A172 (cell line): ENCODE results near the gene DGAT2. TPM values are rescaled to one million over a fixed set of nuclear protein-coding genes. Genes with fewer than 3 reads are reported as not detected.
A peak's percentile ranks its signal among the peaks of the same experiment; 100 is the strongest.

ENCODE experiments used
- DNase-seq: peaks from one replicate; pipeline ENCODE4 v3.0.0-alpha.2; 2015; ENCODE audit warnings: low spot score
- total RNA-seq: library from RNA; depleted of rRNA; stranded (reverse); fragments of >200 nt; shearing (Covaris generic); gene quantifications from 2 replicates; pipeline ENCODE4 v1.2.3, GENCODE V29; 2014

The DGAT2 gene
- total RNA-seq, 1 experiment from 2014 or later = 15.2 TPM

GRCh38 chr11:75800728-75801361 is 32.3 kb downstream of the DGAT2 start:
- DNase-seq = no peak

DNA sequence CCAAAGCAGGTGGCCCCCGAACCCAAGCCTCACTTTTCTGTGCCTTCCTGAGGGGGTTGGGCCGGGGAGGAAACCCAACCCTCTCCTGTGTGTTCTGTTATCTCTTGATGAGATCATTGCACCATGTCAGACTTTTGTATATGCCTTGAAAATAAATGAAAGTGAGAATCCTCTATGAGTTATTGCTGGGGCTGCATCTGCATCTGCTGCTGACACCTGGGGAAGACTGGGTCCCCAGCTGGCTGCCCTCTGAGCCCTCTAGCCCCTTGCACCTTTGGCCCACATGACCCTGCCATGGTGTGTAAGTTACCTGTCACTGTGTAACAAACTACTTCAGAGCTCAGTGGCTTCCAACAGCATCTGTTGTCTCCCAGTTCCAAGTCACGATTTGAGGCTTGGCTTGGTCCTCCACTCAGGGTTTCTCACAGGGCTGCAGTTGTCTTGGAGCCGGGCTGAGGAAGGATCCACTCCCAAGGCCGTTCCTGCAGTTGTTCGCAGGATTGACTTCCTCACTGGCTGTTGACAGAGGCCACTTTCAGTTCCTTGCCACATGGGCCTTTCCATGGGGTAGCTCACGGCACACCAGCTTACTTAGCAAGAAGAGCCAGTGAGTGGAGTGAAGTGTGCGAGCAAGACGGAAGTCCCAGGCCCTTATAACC is 32.9 kb downstream of the DGAT2 start:
- no peak for DNase-seq

- no peak for DNase-seq
Measured at GRCh38 chr11:75802021-75802912, 33.7 kb downstream of the DGAT2 start.

- DNase-seq = peak; percentile 65
Measured at GRCh38 chr11:75802913-75803820, 34.6 kb downstream of the DGAT2 start.

DNA sequence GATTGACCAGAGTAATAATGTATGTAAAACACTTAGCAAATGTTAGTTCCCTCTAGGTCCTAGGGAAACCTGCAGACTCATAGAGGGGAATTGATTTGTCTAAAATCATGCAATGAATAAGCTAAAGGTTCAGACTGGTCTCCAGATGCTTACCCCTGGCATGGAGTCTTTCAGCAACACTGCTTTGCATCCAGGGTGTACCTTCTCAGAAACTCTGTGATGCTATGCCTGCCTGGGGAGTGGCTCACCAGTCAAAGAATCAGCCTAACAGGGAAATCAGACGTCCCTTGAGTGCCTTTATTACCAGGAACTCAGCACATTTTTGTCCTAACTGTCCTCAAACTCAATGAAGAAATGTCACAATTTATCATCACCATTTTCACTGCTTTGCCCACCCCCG is 40.5 kb downstream of the DGAT2 start:
- no peak for DNase-seq

DNA sequence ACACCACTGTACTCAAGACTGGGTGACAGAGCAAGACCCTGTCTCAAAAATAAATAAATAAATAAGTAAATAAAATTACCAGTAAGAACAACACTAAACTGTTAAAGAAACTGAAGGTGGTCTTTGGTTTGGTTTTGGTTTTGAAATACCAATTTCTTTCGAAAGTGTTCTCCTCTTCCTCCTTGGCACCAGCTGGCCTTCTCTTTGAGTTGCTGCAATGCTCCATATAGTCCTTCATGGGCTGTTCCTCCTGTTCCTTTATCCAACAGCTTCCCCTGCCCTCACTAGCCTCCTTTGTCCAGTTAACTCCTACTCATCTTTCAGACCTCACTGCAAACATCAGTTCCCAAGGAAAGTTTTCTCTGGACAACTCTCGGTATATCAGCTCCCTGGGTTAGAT is 41.4 kb downstream of the DGAT2 start:
- no peak for DNase-seq

GRCh38 chr11:75810637-75811390 is 42.2 kb downstream of the DGAT2 start:
- no peak for DNase-seq

GRCh38 chr11:75811485-75811884 is 42.9 kb downstream of the DGAT2 start:
- DNase-seq = no peak

DNA sequence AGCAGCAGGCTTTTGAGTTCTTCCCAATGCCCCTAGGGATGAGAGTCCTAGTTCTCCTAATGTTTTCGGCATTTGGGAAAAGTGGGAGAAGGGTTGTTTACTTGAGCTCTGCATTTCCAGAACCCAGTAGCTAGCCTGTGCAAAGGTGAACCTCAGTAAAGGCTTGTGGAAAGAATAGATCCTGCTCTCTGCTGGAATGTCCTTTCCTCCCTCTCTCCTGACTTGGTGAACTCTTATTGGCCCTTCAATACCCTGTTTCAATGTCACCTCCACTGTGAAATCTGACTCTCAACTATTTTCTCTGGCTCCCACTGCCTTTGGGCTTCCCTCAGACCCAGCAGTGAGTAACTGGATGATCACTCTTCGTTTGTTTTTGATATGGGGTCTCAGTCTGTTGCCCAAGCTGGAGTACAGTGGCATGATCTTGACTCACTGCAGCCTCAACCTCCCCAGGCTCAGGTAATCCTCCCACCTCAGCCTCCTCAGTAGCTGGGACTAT is 44.0 kb downstream of the DGAT2 start:
- DNase-seq = no peak

GRCh38 chr11:75813124-75813523 is 44.5 kb downstream of the DGAT2 start:
- DNase-seq = no peak

DNA sequence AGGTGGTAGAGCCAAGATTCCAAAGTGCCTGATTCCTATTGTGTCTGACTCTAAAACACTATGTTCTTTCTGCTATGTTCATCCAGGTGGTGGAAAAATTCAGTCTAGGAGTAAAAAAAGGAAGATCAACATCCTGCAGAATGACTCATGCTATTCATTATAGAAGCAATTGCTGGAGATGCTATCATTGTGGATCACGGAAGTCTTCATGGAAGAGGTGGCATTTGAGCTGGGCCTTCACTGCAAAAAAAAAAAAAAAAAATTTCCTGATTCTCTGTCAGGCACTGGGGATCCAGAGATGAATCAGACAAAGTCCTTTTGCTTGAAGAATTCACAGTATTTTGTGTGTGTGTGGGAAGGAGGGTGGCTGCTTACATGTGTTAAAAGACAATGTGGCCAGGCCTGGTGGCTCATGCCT is 45.1 kb downstream of the DGAT2 start:
- peak; percentile 68 for DNase-seq

DNA sequence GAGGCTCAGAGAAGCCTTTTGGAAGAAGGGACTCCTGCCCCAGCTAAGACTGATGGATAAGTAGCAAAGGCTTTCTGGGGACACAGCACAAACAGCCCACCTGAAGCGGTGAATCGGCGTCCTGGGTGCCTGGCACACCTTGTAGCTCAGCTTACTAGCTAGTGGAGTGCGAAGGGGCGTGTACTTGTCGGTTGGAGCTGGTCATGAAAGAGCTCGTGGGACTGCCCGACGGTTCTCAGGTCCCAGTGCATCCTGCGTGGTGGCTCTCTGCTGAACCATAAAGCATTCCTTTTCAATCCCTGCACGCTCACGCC is 45.7 kb downstream of the DGAT2 start:
- DNase-seq = no peak

- peak; percentile 100 for DNase-seq
Measured at GRCh38 chr11:75814677-75815344, 46.2 kb downstream of the DGAT2 start, which contains the start of gene UVRAG. TSS of gene UVRAG (plus strand) at chr11:75815210. CDS start at chr11:75815408, 198 bp downstream.

DNA sequence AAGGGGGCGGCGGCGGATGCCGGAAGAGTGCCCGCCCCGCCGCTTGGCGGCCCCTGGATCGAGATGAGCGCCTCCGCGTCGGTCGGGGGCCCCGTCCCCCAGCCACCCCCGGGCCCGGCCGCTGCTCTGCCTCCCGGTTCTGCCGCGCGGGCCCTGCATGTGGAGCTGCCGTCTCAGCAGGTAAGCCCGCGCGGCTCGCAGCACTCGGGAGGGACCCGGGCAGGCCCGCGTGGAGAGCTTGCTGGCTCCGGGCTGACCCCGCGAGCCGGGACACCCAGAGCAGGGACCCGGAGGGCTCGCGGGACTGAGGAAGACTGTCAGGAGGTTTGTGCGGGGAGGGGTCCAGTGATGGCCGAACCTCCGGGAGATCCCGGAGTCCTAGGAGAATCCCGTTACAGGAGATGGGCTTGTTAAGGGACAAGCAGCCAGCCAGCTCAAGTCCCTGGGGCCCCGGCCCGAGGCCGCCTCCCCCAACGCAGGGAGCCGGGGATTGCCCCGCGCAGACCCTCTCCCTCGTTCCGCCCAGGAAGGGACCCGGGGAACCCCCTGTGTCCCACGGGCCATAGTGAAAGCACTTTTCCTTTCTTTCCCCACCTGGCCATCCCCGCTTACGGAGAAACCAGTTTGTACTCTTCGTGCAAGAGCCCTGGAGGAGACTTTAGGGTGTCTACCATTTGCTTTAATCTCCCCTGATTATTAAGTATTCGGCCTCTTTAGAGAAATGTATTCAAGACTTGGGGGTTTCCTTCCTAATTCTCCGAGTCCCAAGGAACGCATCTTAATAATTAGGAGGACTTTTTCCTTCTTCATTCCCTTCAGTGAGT is 47.0 kb downstream of the DGAT2 start:
- DNase-seq = peak; percentile 42

DNA sequence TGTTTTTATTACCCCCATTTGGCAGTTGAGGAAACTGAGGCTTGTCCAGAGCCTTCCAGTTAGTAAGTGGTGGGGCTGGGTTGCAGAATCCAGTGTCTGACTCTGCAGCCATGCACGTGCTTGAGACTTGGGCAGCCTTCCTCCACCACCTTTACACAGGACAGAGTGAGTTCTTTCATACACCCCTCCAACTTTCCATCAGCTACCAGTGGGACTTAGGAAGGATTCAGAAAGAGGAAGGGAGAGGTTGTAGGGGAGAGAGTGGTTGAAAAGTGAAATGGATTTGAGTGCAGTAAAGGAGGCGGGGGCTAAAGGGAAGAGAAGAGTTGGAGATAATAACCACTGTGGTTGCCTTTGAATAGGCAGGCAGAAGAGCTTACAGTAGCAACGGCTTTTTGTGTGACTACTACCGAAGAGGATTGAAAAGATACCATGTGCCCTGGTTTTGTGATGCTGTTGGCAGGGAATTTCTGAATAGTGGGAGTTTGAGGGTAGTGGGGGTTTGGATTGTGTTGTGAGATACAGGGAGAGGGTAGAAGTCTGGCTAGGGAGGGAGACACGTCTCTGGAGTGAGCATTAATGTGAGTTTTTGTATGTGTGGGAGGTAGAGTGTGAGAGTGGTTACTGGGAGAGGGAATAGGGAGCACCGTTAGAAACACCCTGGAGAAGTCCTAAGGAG is 48.1 kb downstream of the DGAT2 start:
- no peak for DNase-seq

GRCh38 chr11:75820645-75821044 is 52.1 kb downstream of the DGAT2 start:
- DNase-seq = no peak

DNA sequence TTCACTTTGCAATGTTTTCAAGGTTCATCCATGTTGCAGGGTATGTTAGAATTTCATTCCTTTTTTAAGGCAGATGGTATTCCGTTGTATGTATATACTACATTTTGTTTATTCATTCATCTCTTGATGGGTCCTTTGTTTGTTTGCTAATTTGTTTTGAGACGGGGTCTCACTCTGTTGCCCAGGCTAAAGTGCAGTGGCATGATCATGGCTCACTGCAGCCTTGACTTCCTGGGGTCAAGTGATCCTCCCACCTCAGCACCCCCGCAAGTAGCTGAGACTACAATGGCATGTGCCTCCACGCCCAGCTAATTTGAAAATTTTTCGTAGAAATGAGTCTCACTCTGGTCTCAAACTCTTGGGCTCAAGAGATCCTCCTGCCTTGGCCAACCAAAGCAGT is 52.6 kb downstream of the DGAT2 start:
- DNase-seq = no peak

DNA sequence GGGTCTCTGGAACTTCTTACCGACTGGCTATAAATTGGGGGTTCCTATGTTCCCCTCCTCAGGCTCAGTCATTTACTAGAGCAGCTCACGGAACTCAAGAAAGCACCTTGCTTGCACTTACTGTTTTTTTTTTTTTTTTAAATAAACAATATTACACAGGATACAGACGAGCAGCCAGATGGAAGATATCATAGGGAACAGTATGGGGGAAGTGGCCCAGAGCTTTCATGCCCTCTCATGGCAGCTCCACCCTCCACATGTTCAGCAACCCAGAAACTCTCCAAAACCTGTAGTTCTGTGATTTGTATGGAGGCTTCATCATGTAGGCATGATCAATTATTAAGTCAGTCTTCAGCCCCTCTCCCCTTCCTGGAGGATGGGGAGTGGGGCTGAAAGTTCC is 54.0 kb downstream of the DGAT2 start:
- DNase-seq = no peak

DNA sequence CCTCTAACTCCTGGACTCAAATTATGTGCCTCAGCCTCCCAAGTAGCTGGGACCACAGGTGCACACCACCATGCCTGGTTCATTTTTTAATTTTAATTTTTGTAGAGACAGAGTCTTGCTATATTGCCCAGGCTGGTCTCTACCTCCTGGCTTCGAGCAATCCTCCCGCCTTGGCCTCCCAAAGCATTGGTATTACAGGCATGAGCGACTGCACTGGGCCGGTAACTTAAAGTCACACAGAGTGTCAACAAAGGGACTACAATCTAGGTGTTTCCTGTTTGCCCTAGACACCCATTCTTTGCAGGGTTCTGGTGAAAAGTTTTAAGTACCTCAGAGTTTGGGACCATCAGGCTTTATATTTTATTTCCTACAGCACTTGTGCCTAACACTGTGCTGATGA is 54.8 kb downstream of the DGAT2 start:
- DNase-seq = no peak
